Loucy (cell line): ENCODE results near the gene CTRL.

Source experiments
- CTCF ChIP-seq: fragments of 200-600 bp; sonication (generic); conservative IDR thresholded peaks from 2 replicates; pipeline ENCODE4 v1.5.1; 2014; ENCODE audit warnings: mild to moderate bottlenecking, antibody characterized with exemption, low read length
- EZH2phosphoT487 ChIP-seq: fragments of 200-600 bp; IDR thresholded peaks from 2 replicates; pipeline ENCODE4 v1.6.1; 2018; ENCODE audit warnings: antibody characterized with exemption, mild to moderate bottlenecking, moderate library complexity, borderline replicate concordance

GRCh38 chr16:67883872-67884261 is 47.8 kb downstream of the CTRL start:
- TF ChIP-seq CTCF (peak; percentile 88), EZH2phosphoT487 (no peak)
